ENCODE data around the gene TIGD3. TPM values are rescaled to one million over a fixed set of nuclear protein-coding genes. Genes with fewer than 3 reads are reported as not detected.
A peak's percentile ranks its signal among the peaks of the same experiment; 100 is the strongest.

TIGD3 gene
- total RNA-seq, 1 donor from 2014 or later = 0.20 TPM

- Histone ChIP-seq H4K20me1 (ENCODE audit: insufficient read depth, low read length) (peaks cover 30% of the 10 kb centered on the region), H3K36me3 (ENCODE audit: insufficient read depth, low read length) (peaks cover 13% of the 10 kb centered on the region)
Observed at GRCh38 chr11:65399249-65399648, 44.7 kb downstream of the TIGD3 start.

DNA sequence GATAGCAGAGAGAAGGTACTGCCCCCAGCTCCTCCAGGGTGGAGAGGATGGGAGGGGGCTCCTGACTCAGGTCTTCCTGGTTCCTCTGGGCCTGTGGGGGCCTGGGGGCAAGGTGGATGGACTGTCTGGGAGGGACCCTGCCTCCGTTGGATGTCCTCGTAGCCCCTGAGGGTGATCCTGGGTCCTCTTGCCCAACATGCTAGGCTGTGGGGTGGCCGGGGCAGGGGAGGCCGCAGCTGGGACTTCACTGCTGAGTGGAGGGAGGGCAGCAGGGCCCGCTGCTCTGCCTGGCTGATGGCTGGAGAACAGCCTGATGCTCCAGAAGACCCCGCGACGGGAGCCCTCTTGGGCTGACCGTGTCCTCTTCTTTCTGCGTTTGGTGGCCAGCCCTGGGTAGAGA, 45.3 kb downstream of the TIGD3 start:
- Mint-ChIP-seq H3K4me3 (ENCODE audit: unreplicated experiment) (peak overlapping the region; percentile 60), H3K4me1 (ENCODE audit: low read depth, unreplicated experiment) (peaks cover 2% of the 10 kb centered on the region), H3K27ac (ENCODE audit: unreplicated experiment) (no peak overlapping the region), H3K9me3 (ENCODE audit: unreplicated experiment) (no peaks in the 10 kb centered on the region), H3K36me3 (ENCODE audit: low read depth, unreplicated experiment) (peaks cover 21% of the 10 kb centered on the region), H3K27me3 (ENCODE audit: low read depth, unreplicated experiment) (no peaks in the 10 kb centered on the region)
- Histone ChIP-seq H3K27ac (ENCODE audit: low read depth, low read length) (no peak overlapping the region), H2AFZ (ENCODE audit: low read depth, low read length) (no peak overlapping the region), H3K27me3 (ENCODE audit: insufficient read depth, low read length) (no peaks in the 10 kb centered on the region), H3K9me3 (ENCODE audit: insufficient read depth, low read depth, low read length) (no peaks in the 10 kb centered on the region), H3K36me3 (ENCODE audit: insufficient read depth, low read length) (peaks cover 13% of the 10 kb centered on the region), H3K4me2 (ENCODE audit: low read length) (no peak overlapping the region), H3K79me2 (ENCODE audit: insufficient read depth, low read length) (peaks cover 16% of the 10 kb centered on the region), H4K20me1 (ENCODE audit: insufficient read depth, low read length) (peaks cover 30% of the 10 kb centered on the region), H3K4me3 (ENCODE audit: insufficient read depth, low read depth, low read length) (no peak overlapping the region), H3K4me1 (ENCODE audit: insufficient read depth, low read length) (no peaks in the 10 kb centered on the region), H3K9ac (ENCODE audit: low read length) (no peak overlapping the region)
- no peak for FAIRE-seq
- TF ChIP-seq CTCF (IDR thresholded peaks at IDR 0.05; ENCODE audit: insufficient read depth, low read depth, low read length) = no peak
- TF ChIP-seq EZH2 (IDR thresholded peaks at IDR 0.05; ENCODE audit: insufficient read depth, low read length) = no peak
- no peak for DNase-seq (ENCODE audit: low read depth)

More at GRCh38 chr11:65399249-65399648, 44.7 kb downstream of the TIGD3 start:
- Histone ChIP-seq H3K4me1 (ENCODE audit: insufficient read depth, low read length) (no peaks in the 10 kb centered on the region), H3K9ac (ENCODE audit: low read length) (no peak overlapping the region), H3K27me3 (ENCODE audit: insufficient read depth, low read length) (no peaks in the 10 kb centered on the region), H3K27ac (ENCODE audit: low read depth, low read length) (no peak overlapping the region), H3K4me2 (ENCODE audit: low read length) (no peak overlapping the region), H3K79me2 (ENCODE audit: insufficient read depth, low read length) (peaks cover 16% of the 10 kb centered on the region), H3K9me3 (ENCODE audit: insufficient read depth, low read depth, low read length) (no peaks in the 10 kb centered on the region), H2AFZ (ENCODE audit: low read depth, low read length) (no peak overlapping the region), H3K4me3 (ENCODE audit: insufficient read depth, low read depth, low read length) (no peak overlapping the region)
- Mint-ChIP-seq H3K9me3 (ENCODE audit: unreplicated experiment) (no peaks in the 10 kb centered on the region), H3K27me3 (ENCODE audit: low read depth, unreplicated experiment) (no peaks in the 10 kb centered on the region), H3K36me3 (ENCODE audit: low read depth, unreplicated experiment) (peaks cover 18% of the 10 kb centered on the region), H3K4me1 (ENCODE audit: low read depth, unreplicated experiment) (peaks cover 2% of the 10 kb centered on the region), H3K27ac (ENCODE audit: unreplicated experiment) (peak overlapping the region; percentile 26), H3K4me3 (ENCODE audit: unreplicated experiment) (peak overlapping the region; percentile 60)
- TF ChIP-seq EZH2 (IDR thresholded peaks at IDR 0.05; ENCODE audit: insufficient read depth, low read length) (no peak), CTCF (IDR thresholded peaks at IDR 0.05; ENCODE audit: insufficient read depth, low read depth, low read length) (no peak)
- FAIRE-seq (no peak), DNase-seq (ENCODE audit: low read depth) (no peak)

GRCh38 chr11:65400307-65401072, 45.9 kb downstream of the TIGD3 start:
- Histone ChIP-seq H3K4me1 (ENCODE audit: insufficient read depth, low read length) (no peaks in the 10 kb centered on the region), H3K36me3 (ENCODE audit: insufficient read depth, low read length) (peaks cover 13% of the 10 kb centered on the region), H3K27me3 (ENCODE audit: insufficient read depth, low read length) (no peaks in the 10 kb centered on the region), H3K9me3 (ENCODE audit: insufficient read depth, low read depth, low read length) (no peaks in the 10 kb centered on the region), H4K20me1 (ENCODE audit: insufficient read depth, low read length) (peaks cover 26% of the 10 kb centered on the region), H3K4me2 (ENCODE audit: low read length) (no peak overlapping the region), H2AFZ (ENCODE audit: low read depth, low read length) (no peak overlapping the region), H3K9ac (ENCODE audit: low read length) (no peak overlapping the region), H3K27ac (ENCODE audit: low read depth, low read length) (no peak overlapping the region), H3K79me2 (ENCODE audit: insufficient read depth, low read length) (peaks cover 16% of the 10 kb centered on the region), H3K4me3 (ENCODE audit: insufficient read depth, low read depth, low read length) (no peak overlapping the region)
- Mint-ChIP-seq H3K27me3 (ENCODE audit: low read depth, unreplicated experiment) (no peaks in the 10 kb centered on the region), H3K27ac (ENCODE audit: unreplicated experiment) (no peak overlapping the region), H3K4me3 (ENCODE audit: unreplicated experiment) (no peak overlapping the region), H3K36me3 (ENCODE audit: low read depth, unreplicated experiment) (peaks cover 19% of the 10 kb centered on the region), H3K9me3 (ENCODE audit: unreplicated experiment) (no peaks in the 10 kb centered on the region), H3K4me1 (ENCODE audit: low read depth, unreplicated experiment) (peaks cover 5% of the 10 kb centered on the region)
- FAIRE-seq (no peak), DNase-seq (ENCODE audit: low read depth) (no peak)
- no peak for TF ChIP-seq EZH2 (IDR thresholded peaks at IDR 0.05; ENCODE audit: insufficient read depth, low read length)
- TF ChIP-seq CTCF (IDR thresholded peaks at IDR 0.05; ENCODE audit: insufficient read depth, low read depth, low read length) = no peak
